NK-92 treated with Interleukin-12 subunit alpha and Interleukin-12 subunit beta, amount 100 ng/mL, for 24 hours (cell line): ENCODE measurements around the gene MAP7D3.

Source experiments
- DNase-seq: peaks from one replicate; lab custom pipeline; 2025; lab: John Stamatoyannopoulos, UW

MAP7D3 gene

DNA sequence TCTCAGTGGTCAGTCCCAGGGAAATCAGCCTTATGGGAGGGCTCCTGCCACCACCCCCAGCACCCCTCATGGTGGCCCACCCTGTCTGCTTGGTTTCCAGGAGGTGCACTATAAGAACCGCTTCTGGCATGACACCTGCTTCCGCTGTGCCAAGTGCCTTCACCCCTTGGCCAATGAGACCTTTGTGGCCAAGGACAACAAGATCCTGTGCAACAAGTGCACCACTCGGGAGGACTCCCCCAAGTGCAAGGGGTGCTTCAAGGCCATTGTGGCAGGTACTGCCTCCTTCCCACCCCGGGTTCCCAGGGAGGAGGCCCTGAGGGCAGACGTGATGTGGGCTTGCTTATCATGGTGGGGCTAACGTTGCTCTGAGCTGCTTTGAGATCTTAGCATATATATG, 44.3 kb downstream of the MAP7D3 start:
- DNase-seq: no peak

DNA sequence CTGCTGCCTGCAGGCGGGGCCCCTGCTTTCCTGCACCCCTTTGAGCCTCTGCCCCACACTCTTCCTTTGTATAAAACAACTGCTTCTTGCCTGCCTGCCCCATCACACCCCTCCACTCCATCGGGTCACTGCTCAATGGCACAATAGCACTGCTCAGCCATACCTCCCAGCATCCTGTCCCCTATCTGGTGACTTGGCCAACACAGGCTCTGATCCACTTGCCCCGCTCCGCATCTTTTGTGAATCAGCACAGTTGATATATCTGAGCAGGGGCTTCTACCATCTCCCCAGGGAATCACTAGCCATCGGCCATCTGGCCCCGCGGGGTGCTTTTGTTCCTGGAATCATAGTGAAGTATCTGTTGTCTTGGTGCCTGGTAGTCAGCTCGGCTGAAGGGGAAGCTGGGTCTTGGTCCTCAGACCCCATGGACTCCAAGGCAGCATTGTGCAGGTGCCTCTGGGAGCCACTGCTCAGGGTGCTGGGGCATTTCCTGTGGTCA, 45.3 kb downstream of the MAP7D3 start:
- no peak for DNase-seq

DNA sequence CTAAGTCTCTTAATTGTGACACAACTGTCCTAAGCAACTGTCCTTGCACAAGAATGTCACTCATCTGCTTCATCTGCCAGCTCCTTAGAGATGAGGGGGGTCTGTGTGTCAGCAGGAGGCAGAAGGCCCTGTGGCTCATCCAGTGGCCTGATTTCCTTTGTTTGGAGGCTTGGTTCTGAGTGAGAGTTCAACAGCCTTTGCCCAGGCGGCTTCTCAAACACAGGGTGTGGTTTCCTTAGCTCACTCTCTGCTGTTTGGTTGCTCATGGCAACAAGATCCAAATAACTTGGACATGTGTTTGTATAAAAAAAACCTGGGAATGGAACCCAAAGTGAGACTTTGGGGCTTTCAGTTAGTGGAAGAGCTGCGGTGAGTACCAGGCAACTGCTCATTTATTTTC, 46.6 kb downstream of the MAP7D3 start:
- no peak for DNase-seq

DNA sequence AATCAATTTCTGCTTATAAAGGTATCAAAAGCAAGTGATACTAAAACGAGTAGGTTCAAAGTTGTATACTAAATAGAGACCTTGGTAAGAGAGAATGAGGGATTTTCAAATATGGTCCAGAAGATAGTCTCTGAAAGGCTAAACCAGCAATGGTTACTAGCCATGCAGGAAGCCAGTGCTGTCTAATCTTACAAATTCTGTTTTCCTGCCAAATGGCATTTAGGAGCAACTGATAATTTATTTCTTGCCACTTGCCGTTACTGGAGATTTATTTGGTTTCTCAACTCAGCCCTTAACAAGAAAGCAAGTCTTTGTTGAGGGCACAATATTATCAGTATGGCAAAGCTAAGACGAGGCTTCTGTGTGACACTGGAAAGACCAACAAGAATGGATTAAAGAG, 47.2 kb downstream of the MAP7D3 start:
- DNase-seq: no peak

DNA sequence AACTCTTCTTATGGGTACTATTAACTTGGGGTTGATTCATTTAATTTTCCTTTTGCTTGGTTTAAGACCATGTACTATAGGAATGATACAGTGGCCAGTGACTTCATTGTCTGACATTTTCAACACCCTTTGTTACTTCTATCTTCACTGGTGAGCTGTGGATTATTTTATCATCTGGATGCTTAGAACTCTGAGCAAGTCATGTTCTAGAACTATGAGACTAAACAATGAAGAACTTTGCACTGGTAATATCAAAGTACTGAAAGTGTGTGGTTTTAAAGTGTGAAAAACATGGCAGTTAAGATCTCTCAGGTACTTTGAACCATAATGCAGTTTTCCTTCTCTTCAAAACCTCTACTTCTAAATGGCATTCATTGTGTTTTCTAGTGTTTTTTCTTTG, 47.8 kb downstream of the MAP7D3 start:
- DNase-seq: no peak

DNA sequence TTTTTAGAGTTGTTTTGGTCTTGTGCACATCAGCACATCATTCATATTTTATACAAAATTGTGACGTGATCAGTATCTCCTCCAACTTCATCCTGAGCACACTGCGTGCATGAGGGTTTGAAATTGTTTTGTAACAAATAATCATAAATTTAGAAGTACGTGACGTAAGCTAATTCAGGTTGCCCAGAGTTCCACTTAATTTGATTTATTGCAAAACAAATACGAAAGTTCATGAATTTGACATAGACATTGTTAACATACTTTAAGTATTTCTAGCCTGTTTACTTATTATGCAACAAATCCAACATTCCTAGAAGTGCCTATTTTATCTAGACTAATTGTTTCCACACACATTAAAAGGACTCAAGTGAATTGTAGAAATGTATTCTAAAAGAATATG, 48.3 kb downstream of the MAP7D3 start:
- DNase-seq: no peak

DNA sequence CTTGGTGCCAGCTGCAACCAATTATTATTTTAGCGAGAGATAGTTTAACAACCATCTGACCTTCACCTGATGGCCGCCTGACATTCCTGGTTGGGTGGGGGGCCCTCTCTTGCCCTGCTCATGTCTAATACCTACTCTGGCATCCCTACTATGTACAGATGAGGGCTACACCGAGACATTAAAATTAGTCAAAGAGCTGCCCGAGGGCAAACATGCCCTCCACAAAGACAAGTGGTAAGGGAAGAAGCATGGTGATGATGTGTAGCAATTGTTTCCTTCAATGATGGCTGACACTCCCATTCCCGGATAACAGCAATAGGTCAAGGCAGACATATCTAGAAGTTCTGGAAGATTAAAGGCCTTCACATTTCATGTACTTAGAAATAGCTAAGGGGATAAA, 49.6 kb downstream of the MAP7D3 start:
- DNase-seq: no peak

DNA sequence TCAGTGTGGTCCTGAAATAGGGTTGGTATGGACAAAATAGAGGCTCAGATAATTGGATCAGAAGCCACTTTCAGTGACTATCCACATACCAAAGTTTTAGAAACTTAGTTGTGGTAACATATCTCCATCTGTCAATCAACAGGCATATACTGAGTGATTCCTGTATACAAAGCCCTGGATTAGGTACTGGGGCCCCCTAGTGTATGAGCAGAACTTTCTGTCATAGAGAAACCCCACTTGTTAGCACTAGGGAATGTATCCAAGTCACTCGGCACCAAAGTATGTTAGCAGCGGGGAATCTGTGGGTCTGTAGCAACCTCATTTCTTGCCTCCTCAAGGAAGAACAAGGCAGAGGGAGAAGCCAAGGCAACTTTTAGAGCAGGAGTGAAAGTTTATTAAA, 50.7 kb downstream of the MAP7D3 start:
- no peak for DNase-seq

DNA sequence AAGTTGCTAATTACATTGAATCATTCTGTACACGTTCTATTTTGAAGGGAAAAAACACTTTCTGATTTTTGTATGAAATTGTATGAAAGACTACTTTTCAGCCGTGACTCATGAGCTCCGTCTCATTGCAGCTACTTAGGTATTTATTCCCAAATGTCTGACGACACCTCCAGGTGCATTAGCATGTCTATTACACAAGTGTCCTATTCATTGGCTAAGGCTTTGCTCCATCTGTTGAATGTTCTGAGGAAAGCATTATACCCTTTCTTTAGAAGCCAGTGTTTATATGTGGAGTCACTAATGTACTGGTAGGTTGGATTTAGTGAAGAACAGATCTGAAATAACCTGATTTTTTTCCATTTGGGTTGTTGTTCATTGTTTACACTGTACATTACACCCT, 51.8 kb downstream of the MAP7D3 start:
- no peak for DNase-seq

DNA sequence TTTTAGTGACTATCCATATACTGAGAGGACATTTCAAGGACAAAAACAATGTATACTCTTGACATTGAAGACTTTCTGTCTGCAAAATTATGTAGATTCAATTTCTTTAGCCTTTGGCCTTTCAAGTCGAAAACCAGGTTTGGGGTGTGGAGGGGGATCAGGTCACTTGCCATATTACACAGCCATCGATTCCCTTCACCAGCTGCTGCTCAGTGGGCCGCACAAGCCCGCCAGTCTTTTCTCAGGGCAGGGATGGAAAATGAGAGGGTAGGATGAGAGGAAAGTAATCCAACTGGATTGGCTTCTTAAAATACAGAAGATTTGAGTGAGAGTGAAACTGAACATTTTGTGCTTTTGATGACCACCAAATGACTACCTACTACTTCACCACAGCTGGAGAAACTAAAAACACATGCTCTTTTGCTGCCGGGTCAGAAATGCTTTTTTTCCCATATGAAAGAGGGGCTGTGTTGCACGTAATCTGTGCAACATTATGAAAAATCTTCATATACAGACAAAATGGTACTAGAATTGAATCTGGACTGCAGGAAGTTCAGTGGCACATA, 52.4 kb downstream of the MAP7D3 start:
- DNase-seq: no peak

DNA sequence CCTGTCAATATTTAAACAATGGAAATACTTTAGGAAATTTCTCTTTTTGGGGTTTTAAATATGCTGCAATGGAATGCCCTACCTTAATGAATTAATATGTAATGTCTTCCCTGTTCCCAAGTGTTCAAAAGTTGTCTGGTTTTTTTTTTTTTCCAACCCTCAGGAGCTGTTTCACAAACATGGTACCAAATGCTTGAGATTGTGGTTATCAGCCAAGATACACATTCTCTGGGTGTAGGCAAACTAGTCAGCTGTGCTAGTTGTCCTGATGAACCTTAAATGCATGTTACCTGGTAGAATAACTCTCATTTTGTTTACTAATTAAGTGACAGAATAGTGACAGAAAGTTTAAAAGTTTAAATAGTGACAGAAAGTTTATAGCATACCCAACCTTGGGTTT, 53.2 kb downstream of the MAP7D3 start:
- no peak for DNase-seq

DNA sequence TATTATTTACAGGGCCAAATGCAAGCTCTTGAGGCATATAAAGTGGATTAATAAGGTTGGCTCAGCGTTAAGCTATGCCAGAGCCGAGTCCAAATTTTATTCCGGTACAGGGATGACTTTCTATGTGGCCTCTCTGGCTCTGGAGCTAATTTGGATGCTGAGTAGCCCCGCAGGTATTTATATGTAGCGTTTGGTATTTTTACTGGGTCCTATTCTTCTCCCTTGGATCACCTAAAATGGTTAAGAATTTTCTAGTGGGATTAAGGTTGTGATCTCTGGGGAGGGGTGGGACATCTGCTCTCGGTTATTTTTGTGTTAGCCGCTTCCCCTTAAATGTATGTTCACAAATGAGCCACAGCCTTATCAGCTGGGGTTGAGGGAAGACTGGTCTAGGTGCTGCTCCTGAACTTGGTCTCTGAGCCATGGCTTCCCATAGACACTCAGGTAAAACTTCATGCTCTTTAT, 54.5 kb downstream of the MAP7D3 start:
- DNase-seq: no peak

DNA sequence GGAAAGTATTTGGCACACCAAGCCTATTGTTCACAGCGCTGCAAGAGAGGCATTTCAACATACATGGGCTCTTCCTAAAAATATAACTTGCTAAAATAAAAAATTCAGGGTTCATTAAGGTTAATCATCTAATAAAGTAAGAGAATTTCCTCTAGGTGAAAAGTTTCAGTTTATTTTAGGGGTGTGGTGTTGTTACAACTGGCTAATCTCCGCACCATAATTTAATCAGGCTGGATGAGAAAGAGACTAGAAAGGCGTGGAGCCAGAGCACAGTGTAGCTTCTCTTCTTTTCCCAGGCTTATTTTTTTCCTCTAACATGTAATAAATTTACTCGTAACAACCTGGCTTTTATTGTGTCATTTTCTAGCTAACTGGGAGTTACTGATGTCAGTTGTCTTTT, 56.0 kb downstream of the MAP7D3 start:
- DNase-seq: no peak

DNA sequence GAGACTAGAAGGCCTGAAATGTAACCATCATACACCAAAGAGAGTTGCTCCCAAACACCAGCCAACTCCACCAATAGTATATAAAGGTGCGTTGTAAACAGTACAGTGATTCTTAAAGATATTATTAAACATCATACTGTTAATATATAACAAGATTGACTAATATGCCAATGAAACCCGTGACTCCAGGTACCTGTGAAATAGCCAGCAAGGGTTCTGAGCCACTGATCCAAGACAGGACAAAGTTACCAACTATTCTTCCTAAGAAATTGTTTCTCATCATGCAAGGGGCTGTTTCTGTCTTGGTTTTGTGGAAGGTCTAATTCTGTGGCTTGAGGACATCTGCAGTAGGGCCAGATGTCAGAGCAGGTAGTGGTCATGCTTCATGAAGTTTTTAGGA, 56.7 kb downstream of the MAP7D3 start:
- DNase-seq: no peak

DNA sequence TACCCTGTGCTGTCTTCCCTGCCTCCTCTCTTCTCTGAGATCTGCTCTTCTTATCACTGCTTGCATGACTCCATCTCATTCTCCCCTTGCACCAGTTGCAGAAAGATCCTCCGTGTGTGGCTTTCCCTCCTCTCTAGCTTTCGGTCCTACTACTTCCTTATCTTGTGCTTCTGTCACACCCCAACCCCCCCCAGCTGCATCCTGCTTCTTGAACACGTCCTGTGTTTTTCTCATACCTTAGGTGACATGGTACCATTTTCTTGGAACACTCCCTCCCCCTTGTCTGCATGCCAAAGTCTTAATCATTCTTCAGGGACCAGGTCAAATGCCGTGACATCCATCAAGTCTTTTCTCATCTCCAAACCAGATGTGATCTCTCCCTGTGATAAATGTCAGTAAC, 57.4 kb downstream of the MAP7D3 start:
- no peak for DNase-seq

DNA sequence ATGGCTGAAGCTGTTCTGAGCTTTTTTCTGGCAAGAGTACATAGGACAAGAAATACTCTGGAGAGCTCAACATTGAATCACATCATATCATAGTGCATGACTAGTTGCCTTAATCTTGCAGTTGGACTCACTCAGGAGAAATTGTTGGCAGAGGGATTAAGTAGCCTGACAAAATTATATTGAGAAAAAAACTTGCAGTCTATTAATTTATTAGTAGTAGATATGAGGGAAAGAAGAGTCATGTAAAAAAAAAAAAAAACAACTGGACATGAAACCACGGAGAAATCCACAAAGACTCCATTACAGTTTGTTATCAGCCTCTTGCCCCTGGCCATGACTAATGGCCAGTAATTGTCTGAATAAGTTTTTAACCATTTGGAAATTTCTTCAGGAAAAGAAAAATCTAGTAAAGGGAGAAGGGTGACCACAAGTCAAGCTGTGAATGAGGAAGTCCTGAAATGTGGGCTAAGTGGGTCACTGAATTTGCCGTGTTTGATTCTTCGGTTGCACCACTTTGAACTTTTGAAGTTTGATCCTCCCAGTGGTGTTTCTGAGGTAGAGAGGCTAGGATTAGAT, 58.3 kb downstream of the MAP7D3 start:
- no peak for DNase-seq

DNA sequence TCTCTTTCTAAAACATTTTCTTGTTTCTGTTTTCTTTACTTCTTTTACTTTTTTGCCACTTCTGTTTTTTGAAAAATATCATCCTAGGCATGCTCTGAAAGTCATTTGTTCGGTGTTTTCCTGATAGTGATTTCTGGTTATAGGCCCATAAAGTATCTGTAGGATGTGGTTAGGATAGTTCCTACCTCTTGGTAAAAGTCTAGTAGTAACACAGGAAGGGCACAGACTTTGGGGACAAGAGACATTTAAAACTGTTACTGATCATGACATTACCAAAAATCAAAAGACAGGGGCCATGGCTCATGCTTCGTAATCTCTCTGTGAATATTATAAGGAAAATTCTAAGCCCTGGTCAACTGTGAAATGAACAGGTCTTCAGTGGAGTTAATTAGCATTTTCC, 59.1 kb downstream of the MAP7D3 start:
- DNase-seq: no peak

DNA sequence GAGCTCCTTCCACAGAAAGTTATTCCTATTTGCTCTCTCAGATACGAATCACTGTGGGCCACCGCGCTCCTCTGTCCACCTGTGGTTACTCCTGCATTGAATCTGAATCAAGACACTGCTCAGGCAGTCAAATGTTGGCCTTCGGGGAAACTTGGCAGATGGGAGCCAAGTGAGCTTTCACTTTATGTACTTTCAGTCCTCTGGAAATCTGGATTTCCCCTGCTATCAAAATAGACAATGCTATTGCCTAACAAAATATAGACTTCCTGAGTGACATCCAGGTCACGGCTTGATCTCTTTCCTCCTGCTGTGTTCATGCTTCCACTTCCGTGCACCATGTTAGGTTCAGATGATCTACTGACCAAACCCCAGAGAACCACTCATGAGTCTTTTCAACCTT, 60.0 kb downstream of the MAP7D3 start:
- no peak for DNase-seq

DNA sequence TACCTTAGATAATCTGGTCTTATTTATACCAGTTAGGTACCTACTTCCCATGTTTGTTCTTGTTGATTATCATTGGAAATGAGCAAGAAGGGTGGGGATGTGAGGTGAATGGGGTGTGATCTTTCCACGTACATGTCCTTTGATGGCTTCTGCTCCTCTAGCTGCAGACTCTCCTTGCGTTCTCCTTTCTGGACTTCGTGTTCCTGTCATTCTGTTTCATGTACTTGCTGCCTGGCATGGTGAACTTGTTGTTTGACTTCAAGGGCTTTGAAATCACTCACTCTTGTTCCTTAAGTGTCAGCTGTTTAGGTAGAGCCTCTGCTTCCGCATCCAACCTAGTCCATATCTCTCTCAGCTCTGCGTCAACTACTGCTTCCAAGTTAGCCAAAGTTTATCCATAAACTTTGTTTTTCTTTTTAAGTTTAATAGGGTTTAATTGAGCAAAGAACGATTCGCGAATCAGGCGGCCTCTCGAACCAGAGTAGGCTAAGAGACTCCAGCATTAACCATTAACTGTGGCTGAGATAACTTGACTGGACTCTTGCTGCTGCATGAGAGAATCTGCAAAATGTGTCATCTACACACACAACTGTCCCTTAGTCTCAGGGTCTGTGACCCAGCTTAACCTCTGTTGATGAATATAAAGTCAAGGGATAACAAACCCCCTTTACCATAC, 61.0 kb downstream of the MAP7D3 start:
- DNase-seq: no peak

DNA sequence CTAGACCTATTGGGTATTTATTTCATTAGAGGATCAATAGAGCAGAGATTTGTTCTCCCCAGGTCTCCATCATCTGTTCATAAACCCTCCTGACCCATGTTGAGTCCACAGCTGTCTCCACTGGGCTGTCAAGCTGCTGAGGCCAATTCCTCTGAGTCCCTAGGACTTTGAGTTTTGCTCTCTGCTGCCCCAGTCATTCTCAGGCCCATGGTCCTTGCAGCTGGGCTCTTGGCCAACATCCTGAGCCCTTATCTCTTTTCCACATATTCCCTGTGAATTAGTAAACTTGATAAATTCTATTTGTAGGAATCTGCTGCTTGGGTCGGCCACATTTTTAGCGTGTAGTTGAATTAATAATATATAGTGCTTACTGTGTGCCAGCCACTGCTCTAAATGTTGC, 62.0 kb downstream of the MAP7D3 start:
- DNase-seq: no peak

DNA sequence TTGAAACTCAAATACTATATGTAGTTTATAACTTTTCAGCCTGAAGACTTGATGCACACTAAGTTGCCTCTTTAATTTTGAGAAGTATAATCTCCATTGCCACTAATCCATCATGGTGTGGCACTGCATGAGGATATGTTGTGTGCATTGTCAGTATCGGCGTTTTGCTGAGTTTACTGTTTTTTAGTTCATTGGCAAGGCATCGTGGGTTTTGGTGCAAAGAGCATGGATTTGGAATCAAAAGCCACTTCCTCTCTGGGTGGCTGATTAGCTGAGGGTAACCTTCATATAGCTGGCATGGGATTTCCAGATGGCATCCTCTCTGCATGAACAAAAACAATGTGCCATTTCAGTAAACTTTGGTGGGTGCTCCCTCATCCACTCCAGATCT, 65.2 kb downstream of the MAP7D3 start:
- no peak for DNase-seq

DNA sequence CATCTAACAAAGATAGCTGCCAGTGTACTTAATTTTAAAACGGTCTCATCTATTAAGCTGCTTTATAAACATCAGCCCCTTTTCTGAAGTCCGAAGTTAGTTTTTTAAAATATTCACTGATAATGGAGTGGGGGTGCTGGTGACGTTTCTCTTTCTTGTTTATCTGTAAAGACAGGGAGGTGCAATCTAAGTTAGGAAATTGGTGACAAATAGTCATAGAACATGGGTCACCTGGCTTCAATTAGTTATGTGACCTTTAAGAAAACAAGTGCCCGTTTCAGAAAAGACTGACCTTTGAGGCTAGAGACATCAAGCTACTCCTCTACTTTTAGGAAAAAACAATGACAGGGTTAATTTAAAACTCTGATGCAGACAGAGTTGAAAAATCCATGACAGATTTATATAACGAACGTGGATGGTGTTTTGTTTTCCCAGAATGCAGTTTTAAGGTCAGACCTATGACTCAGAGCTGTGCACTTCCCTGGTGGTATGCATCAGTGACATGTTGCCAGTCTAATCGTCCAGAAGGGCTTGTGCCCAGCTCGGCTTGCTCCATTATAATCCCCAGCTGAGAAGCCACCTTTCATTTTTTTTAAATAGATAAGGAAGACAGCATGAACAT, 65.7 kb downstream of the MAP7D3 start:
- DNase-seq: no peak

DNA sequence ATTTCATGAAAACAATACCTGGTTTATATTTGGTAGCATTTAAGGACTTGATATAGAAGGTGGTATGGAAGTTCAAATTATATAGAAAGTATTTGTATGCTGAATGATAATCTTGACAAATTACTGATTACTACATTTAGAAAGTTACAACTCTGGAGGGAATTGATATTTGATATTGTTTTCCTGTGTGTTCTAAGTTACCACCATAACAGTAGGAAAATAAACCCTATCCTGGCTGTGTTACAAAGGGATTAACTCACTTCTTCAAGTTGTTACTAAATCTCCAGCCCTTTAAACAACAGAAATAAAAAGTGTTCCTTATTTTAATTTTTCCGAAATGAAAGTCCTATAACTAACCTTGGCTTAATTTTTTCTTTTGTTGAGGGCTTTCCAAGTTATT, 67.3 kb downstream of the MAP7D3 start:
- DNase-seq: no peak
